ENCODE results near the gene RHOH. TPM values are rescaled to one million over a fixed set of nuclear protein-coding genes. Genes with fewer than 3 reads are reported as not detected.

Gene RHOH
- total and polyA plus RNA-seq, 4 donors = 0.74 to 4.1 (median 3.3) TPM

- Histone ChIP-seq H3K36me3 (ENCODE audit: control insufficient read depth in 1 of 2, insufficient read depth in 2 of 2, low read length in 1 of 2) (no peaks in the 10 kb centered on the region), H3K4me1 (ENCODE audit: control insufficient read depth in 1 of 2, insufficient read depth in 2 of 2, low read length in 2 of 2) (no peaks in the 10 kb centered on the region), H3K4me3 (ENCODE audit: low read length in 2 of 2) (no peak overlapping the region), H3K9me3 (ENCODE audit: control insufficient read depth, low read length) (peaks cover 2% of the 10 kb centered on the region), H3K27ac (ENCODE audit: low read depth in 1 of 2, low read length in 2 of 2) (no peak overlapping the region), H3K27me3 (ENCODE audit: control insufficient read depth in 1 of 2, insufficient read depth in 2 of 2, low read length in 1 of 2) (no peaks in the 10 kb centered on the region)
- 91 to 95% methylated on average over 3 of the region's 3 CpGs for WGBS, 2 donors
- intact Hi-C loops (cut with DNase I) = no loop called here
- DNase-seq (no peak), ATAC-seq (ENCODE audit: low FRiP score) (no peak)
These were observed 60.0 kb downstream of the RHOH start for GRCh38 chr4:40256817-40257216.

GRCh38 chr4:40258627-40259026 lies 61.8 kb downstream of the RHOH start:
- DNase-seq = no peak
- no peaks in the 10 kb centered on the region for H3K36me3 ChIP-seq (ENCODE audit: control insufficient read depth in 1 of 2, insufficient read depth in 2 of 2, low read length in 1 of 2)
- no peaks in the 10 kb centered on the region for H3K27me3 ChIP-seq (ENCODE audit: control insufficient read depth in 1 of 2, insufficient read depth in 2 of 2, low read length in 1 of 2)
- H3K9me3 ChIP-seq (ENCODE audit: control insufficient read depth, low read length) = peaks cover 2% of the 10 kb centered on the region
- no peak for ATAC-seq (ENCODE audit: low FRiP score)
- H3K4me1 ChIP-seq (ENCODE audit: control insufficient read depth in 1 of 2, insufficient read depth in 2 of 2, low read length in 2 of 2) = no peaks in the 10 kb centered on the region
- WGBS, 2 donors = 61 to 63% methylated on average over 7 to 8 of the region's 8 CpGs
- H3K27ac ChIP-seq (ENCODE audit: low read depth in 1 of 2, low read length in 2 of 2) = no peak overlapping the region
- no peak overlapping the region for H3K4me3 ChIP-seq (ENCODE audit: low read length in 2 of 2)
- intact Hi-C loops (cut with DNase I) = no loop called here

GRCh38 chr4:40261231-40262076 lies 64.6 kb downstream of the RHOH start:
- Histone ChIP-seq H3K27ac (ENCODE audit: low read depth in 1 of 2, low read length in 2 of 2) (no peak overlapping the region), H3K36me3 (ENCODE audit: control insufficient read depth in 1 of 2, insufficient read depth in 2 of 2, low read length in 1 of 2) (no peaks in the 10 kb centered on the region), H3K27me3 (ENCODE audit: control insufficient read depth in 1 of 2, insufficient read depth in 2 of 2, low read length in 1 of 2) (no peaks in the 10 kb centered on the region), H3K4me1 (ENCODE audit: control insufficient read depth in 1 of 2, insufficient read depth in 2 of 2, low read length in 2 of 2) (no peaks in the 10 kb centered on the region), H3K4me3 (ENCODE audit: low read length in 2 of 2) (no peak overlapping the region), H3K9me3 (ENCODE audit: control insufficient read depth, low read length) (peaks cover 3% of the 10 kb centered on the region)
- intact Hi-C loops (cut with DNase I) = no loop called here
- 63 to 65% methylated on average over 9 of the region's 9 CpGs for WGBS, 2 donors
- DNase-seq (no peak), ATAC-seq (ENCODE audit: low FRiP score) (no peak)

DNA sequence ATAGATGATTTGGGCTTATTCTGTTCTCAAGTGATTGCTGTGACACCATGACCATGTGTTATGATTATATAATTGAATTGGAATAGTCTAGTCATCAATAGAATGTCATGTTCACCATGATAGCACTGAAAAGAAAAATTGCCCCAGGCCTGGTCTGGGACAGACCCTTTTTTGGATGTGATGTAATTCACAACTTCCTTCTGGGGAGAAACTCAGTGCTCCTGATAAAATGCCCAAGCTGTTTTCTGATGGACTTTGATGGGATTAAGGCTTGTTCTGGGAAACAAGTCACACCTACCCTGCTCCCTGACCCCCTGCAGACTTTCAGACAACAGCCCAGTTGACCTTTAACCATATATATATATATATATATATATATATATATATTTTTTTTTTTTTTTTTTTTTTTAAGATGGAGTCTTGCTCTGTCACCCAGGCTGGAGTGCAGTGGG lies 65.3 kb downstream of the RHOH start:
- Histone ChIP-seq H3K27me3 (ENCODE audit: control insufficient read depth in 1 of 2, insufficient read depth in 2 of 2, low read length in 1 of 2) (no peaks in the 10 kb centered on the region), H3K4me1 (ENCODE audit: control insufficient read depth in 1 of 2, insufficient read depth in 2 of 2, low read length in 2 of 2) (no peaks in the 10 kb centered on the region), H3K27ac (ENCODE audit: low read depth in 1 of 2, low read length in 2 of 2) (no peak overlapping the region), H3K9me3 (ENCODE audit: control insufficient read depth, low read length) (peaks cover 3% of the 10 kb centered on the region), H3K36me3 (ENCODE audit: control insufficient read depth in 1 of 2, insufficient read depth in 2 of 2, low read length in 1 of 2) (no peaks in the 10 kb centered on the region), H3K4me3 (ENCODE audit: low read length in 2 of 2) (no peak overlapping the region)
- intact Hi-C loops (cut with DNase I) = no loop called here
- DNase-seq = no peak
- no peak for ATAC-seq (ENCODE audit: low FRiP score)

GRCh38 chr4:40262861-40263260 lies 66.0 kb downstream of the RHOH start:
- DNase-seq (no peak), ATAC-seq (ENCODE audit: low FRiP score) (no peak)
- 89 to 92% methylated on average over 2 of the region's 2 CpGs for WGBS, 2 donors

GRCh38 chr4:40264497-40264896 lies 67.7 kb downstream of the RHOH start:
- ATAC-seq (ENCODE audit: low FRiP score) (no peak), DNase-seq (no peak)
- Histone ChIP-seq H3K27ac (ENCODE audit: low read depth in 1 of 2, low read length in 2 of 2) (no peak overlapping the region), H3K27me3 (ENCODE audit: control insufficient read depth in 1 of 2, insufficient read depth in 2 of 2, low read length in 1 of 2) (no peaks in the 10 kb centered on the region), H3K36me3 (ENCODE audit: control insufficient read depth in 1 of 2, insufficient read depth in 2 of 2, low read length in 1 of 2) (no peaks in the 10 kb centered on the region), H3K4me3 (ENCODE audit: low read length in 2 of 2) (no peak overlapping the region), H3K4me1 (ENCODE audit: control insufficient read depth in 1 of 2, insufficient read depth in 2 of 2, low read length in 2 of 2) (no peaks in the 10 kb centered on the region), H3K9me3 (ENCODE audit: control insufficient read depth, low read length) (peaks cover 3% of the 10 kb centered on the region)
- intact Hi-C loops (cut with DNase I) = no loop called here
- 81 to 85% methylated on average over 6 of the region's 6 CpGs for WGBS, 2 donors

More at GRCh38 chr4:40262861-40263260, 66.0 kb downstream of the RHOH start:
- Histone ChIP-seq H3K27ac (ENCODE audit: low read depth in 1 of 2, low read length in 2 of 2) (no peak overlapping the region), H3K4me3 (ENCODE audit: low read length in 2 of 2) (no peak overlapping the region), H3K36me3 (ENCODE audit: control insufficient read depth in 1 of 2, insufficient read depth in 2 of 2, low read length in 1 of 2) (no peaks in the 10 kb centered on the region), H3K4me1 (ENCODE audit: control insufficient read depth in 1 of 2, insufficient read depth in 2 of 2, low read length in 2 of 2) (no peaks in the 10 kb centered on the region), H3K9me3 (ENCODE audit: control insufficient read depth, low read length) (peaks cover 3% of the 10 kb centered on the region), H3K27me3 (ENCODE audit: control insufficient read depth in 1 of 2, insufficient read depth in 2 of 2, low read length in 1 of 2) (no peaks in the 10 kb centered on the region)
- intact Hi-C loops (cut with DNase I) = no loop called here

- Histone ChIP-seq H3K27me3 (ENCODE audit: control insufficient read depth in 1 of 2, insufficient read depth in 2 of 2, low read length in 1 of 2) (no peaks in the 10 kb centered on the region), H3K9me3 (ENCODE audit: control insufficient read depth, low read length) (peaks cover 1% of the 10 kb centered on the region), H3K27ac (ENCODE audit: low read depth in 1 of 2, low read length in 2 of 2) (no peak overlapping the region), H3K4me1 (ENCODE audit: control insufficient read depth in 1 of 2, insufficient read depth in 2 of 2, low read length in 2 of 2) (no peaks in the 10 kb centered on the region), H3K4me3 (ENCODE audit: low read length in 2 of 2) (no peak overlapping the region), H3K36me3 (ENCODE audit: control insufficient read depth in 1 of 2, insufficient read depth in 2 of 2, low read length in 1 of 2) (no peaks in the 10 kb centered on the region)
- WGBS, 2 donors = 69 to 72% methylated on average over 15 of the region's 15 CpGs
- no peak for DNase-seq
- ATAC-seq (ENCODE audit: low FRiP score) = no peak
- intact Hi-C loops (cut with DNase I) = no loop called here
These were observed 68.4 kb downstream of the RHOH start for GRCh38 chr4:40264995-40265909.

- 85 to 92% methylated on average over 4 of the region's 4 CpGs for WGBS, 2 donors
- no peaks in the 10 kb centered on the region for H3K36me3 ChIP-seq (ENCODE audit: control insufficient read depth in 1 of 2, insufficient read depth in 2 of 2, low read length in 1 of 2)
- intact Hi-C loops (cut with DNase I) = no loop called here
- DNase-seq (no peak), ATAC-seq (ENCODE audit: low FRiP score) (no peak)
- no peak overlapping the region for H3K4me3 ChIP-seq (ENCODE audit: low read length in 2 of 2)
- H3K27ac ChIP-seq (ENCODE audit: low read depth in 1 of 2, low read length in 2 of 2) = no peak overlapping the region
- H3K9me3 ChIP-seq (ENCODE audit: control insufficient read depth, low read length) = peaks cover 1% of the 10 kb centered on the region
- H3K4me1 ChIP-seq (ENCODE audit: control insufficient read depth in 1 of 2, insufficient read depth in 2 of 2, low read length in 2 of 2) = no peaks in the 10 kb centered on the region
- H3K27me3 ChIP-seq (ENCODE audit: control insufficient read depth in 1 of 2, insufficient read depth in 2 of 2, low read length in 1 of 2) = no peaks in the 10 kb centered on the region
These were observed 69.1 kb downstream of the RHOH start for GRCh38 chr4:40265910-40266274.
